Smooth muscle cell of the brain vasculature (primary cell): ENCODE measurements around the gene NDUFB10.
A peak's percentile ranks its signal among the peaks of the same experiment; 100 is the strongest.

Experiments used
- DNase-seq: peaks from one replicate; pipeline ENCODE4 v3.0.0-alpha.2; 2012; ENCODE audit warnings: low read depth, low spot score

NDUFB10 gene

DNA sequence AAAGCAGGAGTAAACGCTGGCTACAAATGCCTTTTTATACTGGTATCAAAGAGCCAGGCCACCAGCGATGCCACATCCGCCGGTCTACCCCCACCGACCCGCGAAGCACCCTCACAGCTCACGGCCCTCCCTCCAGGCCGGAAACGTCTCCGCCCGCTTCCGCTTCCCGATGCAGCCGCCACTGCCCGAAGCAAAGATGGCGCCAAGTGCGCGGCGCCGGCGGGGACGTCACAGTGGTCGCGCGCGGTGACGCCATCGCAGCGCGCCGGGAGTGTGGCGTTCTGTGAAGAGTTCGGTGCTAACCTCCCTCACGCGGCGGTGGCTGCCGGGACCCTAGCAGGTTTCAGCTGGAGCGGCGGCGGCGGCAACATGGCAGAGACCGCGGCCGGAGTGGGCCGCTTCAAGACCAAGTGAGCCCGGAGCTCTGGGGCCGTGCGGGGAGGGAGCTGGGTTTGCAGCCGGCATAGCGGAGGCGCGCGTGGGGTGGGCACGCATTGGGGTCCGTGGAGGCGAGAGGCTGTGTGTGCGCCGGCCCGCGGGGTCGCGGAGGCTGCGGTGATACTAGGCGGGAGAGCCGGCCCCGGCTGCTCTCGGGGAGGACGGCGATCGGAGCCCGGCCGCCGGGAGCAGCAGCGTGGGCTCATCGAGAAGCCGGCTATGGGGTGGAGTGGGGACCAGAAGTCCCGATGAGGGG, 12.6 kb downstream of the NDUFB10 start, which contains the start of gene TBL3:
Gene TBL3 (plus strand): TSS at position 258 of the 694 bp plus-strand sequence. CDS start 112 bp downstream, at position 370.
- peak; percentile 83 for DNase-seq

- no peak for DNase-seq
These were observed 13.1 kb downstream of the NDUFB10 start for GRCh38 chr16:1972490-1972877.

- no peak for DNase-seq
These were observed 14.3 kb downstream of the NDUFB10 start for GRCh38 chr16:1973461-1974156.

- no peak for DNase-seq
These were observed 15.1 kb downstream of the NDUFB10 start for GRCh38 chr16:1974157-1975070.

DNA sequence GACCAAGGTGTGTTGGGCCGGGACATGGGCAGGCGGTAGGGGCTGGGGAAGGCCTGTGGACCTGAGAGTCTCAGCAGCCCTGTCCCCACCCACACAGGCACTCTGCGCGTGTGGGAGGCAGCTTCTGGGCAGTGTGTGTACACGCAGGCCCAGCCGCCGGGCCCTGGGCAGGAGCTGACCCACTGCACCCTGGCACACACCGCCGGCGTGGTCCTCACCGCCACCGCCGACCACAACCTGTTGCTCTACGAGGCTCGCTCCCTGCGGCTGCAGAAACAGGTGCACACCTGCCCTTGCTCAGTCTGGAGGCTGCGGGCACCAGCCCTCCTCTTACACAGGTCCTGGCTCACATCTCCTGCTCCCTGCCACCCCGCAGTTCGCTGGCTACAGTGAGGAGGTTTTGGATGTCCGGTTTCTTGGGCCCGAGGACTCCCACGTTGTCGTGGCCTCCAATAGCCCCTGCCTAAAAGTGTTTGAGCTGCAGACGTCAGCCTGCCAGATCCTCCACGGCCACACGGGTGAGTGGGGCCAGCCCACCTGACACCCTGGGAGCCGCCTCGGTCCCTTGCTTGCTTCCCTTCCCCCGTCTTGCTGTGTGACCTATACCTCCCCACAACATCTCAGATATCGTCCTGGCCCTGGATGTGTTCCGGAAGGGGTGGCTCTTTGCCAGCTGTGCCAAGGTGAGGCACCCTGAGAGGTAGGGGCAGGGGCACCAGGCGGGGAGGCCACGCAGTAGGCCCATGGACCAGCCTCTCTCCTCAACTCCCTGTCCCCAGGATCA, 16.3 kb downstream of the NDUFB10 start:
- no peak for DNase-seq

DNA sequence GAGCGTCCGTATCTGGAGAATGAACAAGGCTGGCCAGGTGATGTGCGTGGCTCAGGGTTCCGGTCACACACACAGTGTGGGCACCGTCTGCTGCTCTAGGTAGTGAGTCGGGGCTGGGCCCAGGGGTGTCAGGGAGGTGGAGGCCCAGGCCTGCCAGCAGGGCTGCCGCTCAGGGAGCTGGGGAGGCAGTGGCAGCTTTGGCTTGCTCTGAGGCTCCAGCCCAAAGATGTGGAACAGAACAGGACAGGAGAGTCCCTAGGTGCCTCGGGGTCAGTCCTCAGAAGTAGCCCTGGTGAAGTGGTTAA, 16.8 kb downstream of the NDUFB10 start:
- no peak for DNase-seq

DNA sequence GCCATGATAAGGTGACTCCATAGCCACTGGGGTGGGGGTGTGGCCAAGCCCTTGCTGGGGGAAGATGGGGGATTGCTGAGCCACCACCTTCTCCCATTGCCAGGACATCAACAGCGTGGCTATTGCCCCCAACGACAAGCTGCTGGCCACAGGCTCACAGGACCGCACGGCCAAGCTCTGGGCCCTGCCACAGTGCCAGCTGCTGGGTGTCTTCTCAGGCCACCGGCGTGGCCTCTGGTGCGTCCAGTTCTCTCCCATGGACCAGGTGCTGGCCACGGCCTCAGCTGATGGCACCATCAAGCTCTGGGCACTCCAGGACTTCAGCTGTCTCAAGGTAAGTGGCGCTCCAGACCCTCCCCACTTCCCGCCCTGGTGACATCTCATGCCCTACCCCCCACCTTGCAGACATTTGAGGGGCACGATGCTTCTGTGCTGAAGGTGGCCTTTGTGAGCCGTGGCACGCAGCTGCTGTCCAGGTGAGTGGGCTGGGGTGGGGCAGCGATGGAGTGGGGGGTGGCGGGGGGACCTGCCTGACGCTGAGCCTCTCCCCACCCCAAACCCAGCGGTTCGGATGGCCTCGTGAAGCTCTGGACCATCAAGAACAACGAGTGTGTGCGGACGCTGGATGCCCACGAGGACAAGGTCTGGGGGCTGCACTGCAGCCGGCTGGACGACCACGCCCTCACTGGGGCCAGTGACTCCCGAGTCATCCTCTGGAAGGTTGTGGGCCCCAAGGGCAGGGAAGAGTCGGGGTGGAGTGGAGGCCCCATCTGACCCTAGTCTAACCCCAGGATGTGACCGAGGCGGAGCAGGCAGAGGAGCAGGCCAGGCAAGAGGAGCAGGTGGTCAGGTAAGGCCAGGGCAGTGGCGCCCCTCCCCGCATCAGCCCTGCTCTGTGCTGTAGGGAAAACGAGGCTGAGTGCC, 17.9 kb downstream of the NDUFB10 start:
- DNase-seq = no peak

GRCh38 chr16:1977875-1978268, 18.5 kb downstream of the NDUFB10 start:
- no peak for DNase-seq

GRCh38 chr16:1978476-1979120, 19.3 kb downstream of the NDUFB10 start:
- no peak for DNase-seq

DNA sequence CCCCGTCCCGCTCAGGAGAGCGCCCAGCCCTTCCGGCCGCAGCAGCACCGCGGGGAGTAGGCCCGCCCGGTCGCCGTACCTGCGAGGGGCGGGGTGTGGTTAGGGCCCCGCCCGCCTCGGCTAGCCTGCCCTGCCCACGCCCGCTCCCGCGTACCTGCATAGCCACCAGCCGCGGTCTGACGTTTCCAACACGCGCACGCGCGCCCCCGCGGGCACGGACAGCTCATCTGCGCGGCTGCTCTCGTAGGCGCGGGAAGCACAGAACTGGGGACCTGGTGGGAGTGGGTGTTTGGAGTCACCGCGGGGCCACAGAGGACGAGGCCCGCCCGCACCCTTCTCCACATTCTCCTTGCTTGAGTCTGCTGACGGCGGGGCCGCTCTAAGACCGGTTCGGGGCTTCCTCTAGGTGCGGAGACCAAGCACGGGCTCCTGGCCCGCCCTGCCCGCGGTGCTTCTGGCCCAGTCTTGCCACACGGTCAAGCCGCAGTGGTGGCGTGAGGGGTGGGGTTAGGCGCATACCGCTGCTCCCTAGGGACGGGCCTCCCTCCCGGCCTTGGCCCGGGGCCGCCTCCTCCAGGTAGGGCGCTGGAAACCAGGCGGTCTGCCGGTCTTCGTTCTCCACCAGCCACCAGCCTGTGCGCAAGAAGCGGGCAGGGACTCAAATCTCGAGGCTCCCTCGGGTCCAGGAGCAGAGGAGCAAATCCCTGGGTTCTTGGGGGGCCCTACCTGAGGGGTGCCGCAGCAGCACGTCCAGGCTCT, 20.1 kb downstream of the NDUFB10 start:
- no peak for DNase-seq

DNA sequence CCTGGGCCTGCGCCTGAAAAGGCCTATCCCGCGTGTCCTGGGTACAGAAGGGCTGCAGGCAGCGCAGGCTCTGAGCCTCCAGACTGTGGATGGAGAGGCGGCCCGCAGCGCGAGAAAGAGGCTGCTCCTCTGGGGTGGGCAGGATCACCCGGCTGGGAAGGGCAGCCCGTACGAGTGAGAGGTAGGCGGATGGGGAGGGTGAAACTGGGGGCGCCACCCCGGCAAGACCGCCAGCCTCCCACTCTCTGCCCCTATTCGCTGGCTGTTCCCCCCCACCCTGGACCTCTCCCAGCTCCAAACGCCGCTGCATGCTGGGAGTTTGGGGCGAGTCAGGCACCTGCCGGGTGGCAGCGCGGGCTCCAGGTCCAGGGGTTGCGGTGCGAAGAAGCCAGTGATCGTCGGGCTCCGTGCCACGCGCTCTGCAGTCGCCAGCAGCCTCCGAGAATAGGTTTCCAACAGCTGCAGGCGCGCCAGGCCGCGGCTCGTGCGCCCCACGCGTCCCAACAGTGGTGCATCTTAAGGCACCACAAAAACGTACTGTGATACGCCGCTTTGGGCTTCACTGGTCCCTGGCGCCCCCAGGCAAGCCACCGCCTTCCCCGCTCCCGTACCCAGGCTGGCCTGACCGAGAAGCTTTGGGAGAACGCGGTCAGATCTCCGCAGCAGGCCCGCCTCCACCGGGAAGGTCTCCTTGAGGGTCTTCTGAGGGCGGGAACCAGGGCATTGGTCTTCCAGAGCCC, 20.9 kb downstream of the NDUFB10 start:
- DNase-seq = no peak

DNA sequence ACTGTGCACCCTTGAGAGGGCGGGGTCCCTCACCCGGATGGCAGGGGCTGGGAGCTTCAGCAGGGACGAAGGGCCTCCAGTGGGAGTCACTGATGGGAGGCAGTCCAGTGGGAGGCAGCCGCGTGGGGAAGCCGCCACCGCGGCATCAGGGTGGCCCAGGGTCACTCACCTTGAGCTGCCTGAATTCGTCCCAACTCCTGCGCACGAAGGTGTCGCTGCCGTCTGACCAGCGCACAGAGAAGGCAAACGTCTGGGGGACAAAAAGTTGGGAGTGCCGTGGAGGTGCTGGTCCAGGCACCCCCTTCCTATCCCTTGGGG, 21.4 kb downstream of the NDUFB10 start:
- DNase-seq = no peak

DNA sequence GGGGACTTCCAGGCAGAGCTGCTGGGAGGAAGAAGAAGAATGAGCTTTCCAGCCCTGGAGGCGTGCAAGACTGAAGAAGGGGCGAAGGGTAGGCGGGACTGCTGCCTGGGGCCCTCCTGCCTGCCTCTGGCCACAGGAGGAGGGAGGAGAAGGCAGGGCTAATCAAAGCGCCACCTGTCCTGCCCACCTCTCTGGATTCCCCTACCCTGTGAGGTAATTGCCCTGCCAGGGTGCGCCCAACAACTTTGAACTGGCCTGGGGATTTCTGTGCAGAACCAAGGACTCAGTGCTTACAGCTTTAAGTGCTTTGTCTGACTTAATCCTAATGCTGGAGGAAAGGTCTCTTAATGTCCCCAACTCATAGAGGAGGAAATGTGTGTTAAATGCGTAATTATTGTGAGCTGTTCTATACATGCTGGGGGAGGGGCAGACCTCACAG, 22.1 kb downstream of the NDUFB10 start, which contains the start of gene NOXO1:
Gene NOXO1 (minus strand): TSS at position 72 of the 439 bp plus-strand sequence. CDS start 290 bp downstream, outside the sequence.
- no peak for DNase-seq

- no peak for DNase-seq
These were observed 22.7 kb downstream of the NDUFB10 start for GRCh38 chr16:1982013-1982433.

GRCh38 chr16:1982991-1983543, 23.7 kb downstream of the NDUFB10 start:
- DNase-seq = no peak

DNA sequence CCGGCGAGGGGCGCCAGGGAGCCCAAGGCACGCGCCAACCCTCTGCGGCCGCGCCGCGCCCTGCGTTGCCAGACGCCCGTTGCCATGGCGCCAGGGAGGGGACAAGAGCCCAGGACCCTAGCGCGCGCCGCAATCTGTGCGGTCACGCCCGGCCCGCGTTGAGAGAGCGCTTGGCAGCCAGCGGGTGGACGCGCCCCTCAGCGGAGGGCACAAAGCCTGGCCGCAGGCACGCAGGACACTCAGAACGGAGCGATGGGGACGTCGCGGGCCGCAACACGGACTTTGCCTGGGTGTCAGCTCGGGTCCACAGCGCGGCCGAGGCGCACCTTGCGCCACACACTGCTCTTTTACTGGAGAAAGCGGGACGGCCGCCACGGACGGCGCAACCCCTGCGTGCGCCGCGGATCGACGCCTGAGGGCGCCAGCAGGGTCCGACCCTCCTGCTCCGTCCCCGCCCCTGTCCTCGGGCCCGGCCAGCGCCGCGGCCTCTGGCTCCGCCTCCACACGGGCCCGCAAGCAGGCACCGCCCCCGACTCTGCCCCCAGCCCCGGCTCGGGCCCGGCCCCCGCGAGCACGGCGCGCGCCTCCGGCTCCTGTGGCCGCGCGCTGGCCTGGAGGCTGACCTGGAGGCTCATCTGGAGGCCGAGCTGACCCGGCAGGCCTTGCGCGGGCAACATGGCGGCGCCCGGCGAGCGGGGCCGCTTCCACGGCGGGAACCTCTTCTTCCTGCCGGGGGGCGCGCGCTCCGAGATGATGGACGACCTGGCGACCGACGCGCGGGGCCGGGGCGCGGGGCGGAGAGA, 24.4 kb downstream of the NDUFB10 start, which contains the start of gene GFER:
Gene GFER (plus strand): TSS at position 650 of the 803 bp plus-strand sequence. CDS start 26 bp downstream, at position 676.
- peak; percentile 68 for DNase-seq
